GM21529 (cell line): ENCODE results near the gene MYO18B.

Source experiments
- ATAC-seq: cut with Tn5 transposase; IDR thresholded peaks from one replicate; pipeline ENCODE4 v1.9.1; 2021; ENCODE audit not compliant: unreplicated experiment

MYO18B gene

GRCh38 chr22:26031641-26032040, 289.7 kb downstream of the MYO18B start:
- ATAC-seq = no peak

DNA sequence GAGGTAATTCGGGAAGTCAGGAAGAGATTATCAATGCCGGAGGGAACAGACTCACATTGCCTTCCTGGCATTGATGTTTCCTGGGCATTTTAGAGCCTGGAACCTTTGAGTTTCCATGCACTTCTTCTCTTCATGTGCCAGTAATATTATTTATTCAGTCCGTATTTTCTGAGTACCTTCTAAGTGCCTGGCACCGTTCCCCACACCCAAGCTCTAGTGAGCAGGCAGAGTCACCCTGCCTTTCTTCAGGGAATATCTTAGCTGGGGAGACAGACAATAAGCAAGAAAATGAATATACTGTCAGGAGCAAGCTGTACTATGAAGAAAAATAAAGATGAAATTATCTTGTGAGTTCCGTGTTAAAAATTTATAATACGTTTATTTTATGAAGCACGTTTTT, 291.1 kb downstream of the MYO18B start:
- ATAC-seq = no peak

GRCh38 chr22:26033586-26033985, 291.6 kb downstream of the MYO18B start:
- no peak for ATAC-seq

DNA sequence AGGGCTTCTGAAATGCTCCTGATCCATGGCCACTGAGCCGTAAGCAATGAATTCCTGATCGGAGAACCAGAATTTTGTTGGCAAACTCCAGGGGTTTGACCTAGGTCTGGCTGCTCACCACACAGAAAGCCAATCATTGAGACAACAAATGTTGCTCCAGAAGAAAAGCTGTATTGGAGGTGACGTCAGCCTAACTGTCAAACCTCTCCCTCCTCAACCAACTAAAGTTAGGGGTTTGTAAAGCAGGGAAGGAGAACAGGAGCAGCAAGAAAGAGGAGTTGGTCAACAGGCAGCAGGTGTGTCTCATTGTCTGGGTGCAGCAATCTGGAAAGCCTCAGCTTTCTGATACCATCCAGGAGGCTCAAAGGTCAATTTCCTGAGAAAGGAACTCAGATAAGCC, 293.5 kb downstream of the MYO18B start:
- ATAC-seq = no peak

- ATAC-seq = no peak
Measured at GRCh38 chr22:26038365-26038764, 296.4 kb downstream of the MYO18B start.

DNA sequence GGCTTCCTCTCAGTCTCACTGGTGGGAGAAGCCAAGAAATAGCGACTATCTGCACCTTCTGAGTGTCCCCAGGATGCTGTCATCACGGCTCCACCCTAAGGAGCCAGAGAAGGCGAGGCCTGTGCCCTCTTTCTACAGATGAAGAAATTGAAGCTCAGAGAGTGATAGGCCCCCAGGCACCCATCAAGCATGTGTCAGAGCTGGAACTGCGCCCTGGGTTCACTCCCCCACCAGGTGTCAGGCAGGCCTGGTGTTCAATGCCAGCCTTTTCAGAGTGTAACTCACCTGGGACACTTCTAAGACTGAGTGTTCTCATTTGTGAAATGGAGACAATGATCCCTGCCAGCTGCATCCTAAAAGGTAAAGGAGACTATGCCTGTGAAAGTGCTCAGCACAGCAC, 299.9 kb downstream of the MYO18B start:
- no peak for ATAC-seq

- no peak for ATAC-seq
Measured at GRCh38 chr22:26043031-26043430, 301.0 kb downstream of the MYO18B start.

GRCh38 chr22:26045051-26045450, 303.1 kb downstream of the MYO18B start:
- ATAC-seq = no peak

DNA sequence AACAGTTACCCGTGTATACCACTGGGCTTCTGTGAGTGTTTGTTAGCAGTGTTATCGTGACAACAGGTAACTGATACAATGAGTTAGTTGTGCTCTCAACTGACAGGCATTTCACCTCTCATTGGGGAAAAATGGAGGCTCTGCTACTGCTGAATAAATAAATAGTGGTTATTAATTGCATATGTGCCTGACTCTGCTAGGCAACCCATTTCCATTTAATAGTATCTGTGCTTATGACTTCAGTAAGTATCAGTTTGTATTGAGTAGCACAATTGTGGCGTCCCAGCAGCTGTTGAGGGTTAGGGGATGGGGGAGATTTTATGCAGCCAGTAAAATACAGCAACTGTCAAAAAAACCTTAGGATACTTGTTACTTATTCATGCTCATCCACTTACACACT, 303.9 kb downstream of the MYO18B start:
- ATAC-seq = no peak

DNA sequence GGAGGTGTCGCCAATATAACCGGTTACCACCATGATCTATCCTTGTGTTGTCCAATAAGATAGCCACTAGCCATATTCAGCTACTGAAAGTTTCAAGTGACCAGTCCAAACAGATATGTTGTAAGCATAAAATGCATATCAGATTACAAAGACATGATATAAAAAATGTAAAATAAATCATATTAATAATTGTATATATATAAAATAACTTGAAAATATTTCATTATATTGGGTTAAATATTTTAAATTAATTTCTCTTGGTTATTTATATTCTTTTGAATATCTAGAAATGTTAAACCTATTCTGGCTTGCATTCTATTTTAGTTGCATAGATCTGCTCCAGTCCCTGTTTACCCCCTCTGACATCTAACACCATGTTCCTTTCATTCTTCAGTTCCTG, 305.5 kb downstream of the MYO18B start:
- no peak for ATAC-seq

GRCh38 chr22:26047920-26048319, 305.9 kb downstream of the MYO18B start:
- no peak for ATAC-seq

DNA sequence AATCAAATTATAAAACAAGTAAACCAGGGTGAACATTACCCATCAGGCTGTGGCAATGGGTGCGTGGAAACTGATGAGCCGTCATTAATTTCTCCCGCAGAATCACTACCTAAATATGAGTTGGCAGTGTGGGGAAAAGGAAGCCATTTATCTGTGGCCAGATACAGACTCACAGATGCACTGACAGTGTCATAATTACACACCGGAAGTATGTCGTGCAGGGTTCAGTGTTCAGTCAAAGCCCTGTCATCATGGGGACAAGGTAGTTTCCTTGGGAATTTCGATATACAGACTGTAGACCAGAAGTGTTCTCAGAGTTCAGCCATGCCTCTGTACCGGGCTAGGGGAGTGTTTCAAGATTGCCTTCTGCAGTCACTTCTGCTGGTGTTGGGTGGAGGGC, 308.1 kb downstream of the MYO18B start:
- ATAC-seq = no peak

DNA sequence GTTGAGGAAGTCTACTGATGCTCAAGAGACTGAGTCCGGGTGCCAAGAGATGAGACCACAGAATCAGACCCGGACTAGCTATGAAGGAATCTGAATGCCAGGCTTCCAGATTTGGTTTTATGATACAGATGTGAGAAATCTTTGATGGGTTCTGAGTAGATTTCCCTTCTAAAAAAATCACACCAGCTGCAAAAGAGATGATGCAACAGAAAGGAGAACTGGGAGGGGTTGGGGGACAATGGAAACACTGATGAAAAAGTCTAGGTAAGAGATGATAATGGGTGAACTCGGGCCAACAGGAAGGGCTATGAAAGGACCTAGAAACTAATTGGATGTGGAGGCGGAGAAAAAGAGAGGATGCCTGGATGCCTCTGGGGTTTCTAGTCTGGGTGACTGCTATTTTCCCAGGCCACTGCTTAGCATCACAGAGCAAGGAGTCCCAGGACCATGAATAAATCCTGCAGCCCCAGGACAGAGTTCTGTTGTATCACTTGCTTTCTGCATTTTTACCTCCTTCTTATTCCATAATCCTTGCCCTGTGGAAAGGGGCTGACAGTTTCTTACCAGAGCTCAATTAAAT, 311.8 kb downstream of the MYO18B start:
- no peak for ATAC-seq

DNA sequence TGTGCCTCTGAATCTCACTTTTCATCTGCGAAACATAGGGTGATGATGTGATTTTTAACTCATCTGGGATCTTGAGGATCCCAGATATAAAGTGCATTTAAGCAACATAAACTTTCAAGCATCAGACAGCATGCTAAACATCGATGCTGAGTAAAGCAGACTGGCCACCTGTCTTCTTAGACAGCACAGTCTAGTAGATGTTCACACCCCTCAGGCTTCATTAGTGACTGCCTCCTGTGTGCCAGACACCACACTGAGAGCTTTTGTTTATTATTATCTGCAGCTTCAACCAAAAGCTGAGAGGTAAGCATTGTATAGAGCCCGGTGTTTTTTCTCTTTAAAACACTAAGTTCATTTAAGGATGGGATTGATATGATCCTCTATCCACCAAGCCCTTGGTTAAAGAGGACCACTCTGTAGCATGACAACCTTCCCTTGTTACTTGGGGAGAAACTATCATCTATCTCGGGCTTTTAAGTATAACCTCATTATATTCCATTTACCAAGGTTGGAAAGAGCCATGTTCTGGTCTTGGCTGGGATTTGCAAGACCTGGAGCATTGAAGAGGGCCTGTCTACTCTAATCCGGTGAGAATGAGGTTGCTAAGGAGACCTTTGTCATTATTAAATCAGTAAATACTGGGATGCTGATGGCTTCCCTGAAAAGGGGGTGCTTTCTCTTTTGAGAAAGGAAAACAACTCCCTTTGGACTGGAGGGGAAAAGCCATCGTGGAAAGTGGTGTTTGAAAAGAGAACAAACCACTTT, 313.0 kb downstream of the MYO18B start:
- ATAC-seq = no peak

DNA sequence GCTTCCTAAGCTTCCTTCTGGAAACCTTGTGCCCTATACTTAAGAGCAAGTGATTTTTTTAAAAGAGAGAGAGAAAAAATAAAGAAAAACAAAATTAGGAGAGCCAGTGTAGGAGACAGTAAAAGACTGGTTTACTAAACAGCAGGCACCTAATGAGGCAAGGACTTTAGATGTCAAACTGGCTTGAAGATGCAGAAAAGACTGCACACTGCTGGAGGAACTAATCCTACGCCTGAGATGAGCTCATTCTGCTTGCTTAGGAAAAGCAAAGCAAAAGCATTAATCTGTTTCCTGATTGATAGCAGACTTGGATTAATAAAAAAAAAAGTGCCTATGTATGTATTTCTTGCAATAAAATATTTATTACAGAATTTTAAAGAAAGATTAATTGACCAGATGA, 313.7 kb downstream of the MYO18B start:
- ATAC-seq = no peak

DNA sequence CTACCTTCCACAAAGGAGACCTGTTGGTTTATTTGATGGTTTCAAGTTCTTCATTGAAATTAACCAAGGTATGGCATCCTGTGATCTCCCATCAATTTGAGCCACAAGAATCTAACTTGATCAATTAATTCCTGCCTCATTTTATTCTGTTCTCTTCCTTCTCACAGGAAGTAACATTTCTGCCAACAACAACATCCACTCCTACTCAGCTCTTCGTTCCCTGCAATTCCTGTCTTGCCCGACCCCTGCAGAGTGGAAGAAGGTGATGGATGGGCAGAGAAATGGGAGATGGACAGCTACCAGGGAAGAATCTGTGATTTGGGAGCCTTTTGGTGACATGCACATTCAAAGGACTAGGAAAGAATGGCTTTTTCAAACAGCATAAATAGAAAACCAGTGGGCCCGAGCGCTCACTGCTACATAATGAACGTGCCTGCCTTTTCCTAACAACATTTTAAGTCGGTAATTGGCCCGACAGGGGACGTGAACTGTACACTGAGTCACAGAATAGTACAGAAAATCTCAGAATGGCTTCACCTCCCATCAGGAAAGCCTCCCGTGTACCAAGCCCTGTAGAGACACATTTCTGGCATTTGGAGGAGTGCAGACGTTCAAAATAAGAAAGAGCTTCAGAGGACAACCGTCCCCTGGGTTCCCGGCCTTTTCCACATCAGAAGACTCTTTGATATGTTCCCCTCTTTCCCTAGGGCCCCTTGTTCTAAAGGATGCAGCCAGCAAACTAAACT, 314.6 kb downstream of the MYO18B start:
- ATAC-seq = no peak

DNA sequence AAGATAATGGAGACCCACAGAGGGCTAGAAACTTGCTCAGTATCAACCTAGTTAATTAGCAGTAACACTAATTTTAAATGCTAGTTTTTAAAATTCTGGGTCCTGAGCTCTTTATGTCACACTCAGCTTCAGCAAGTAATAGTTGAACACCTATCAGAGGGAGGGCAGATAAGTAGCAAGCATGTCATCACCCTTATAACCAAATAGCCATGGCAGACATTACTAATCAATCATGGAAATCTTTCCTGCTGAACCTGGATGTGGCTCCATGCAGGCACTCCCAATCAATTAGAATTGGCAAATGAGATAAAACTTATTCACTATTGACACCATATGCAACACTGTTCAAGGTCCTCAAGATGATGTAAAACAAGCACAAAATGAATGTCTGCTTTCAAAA, 315.7 kb downstream of the MYO18B start:
- ATAC-seq = no peak

- ATAC-seq = no peak
Measured at GRCh38 chr22:26064048-26064447, 322.1 kb downstream of the MYO18B start.

DNA sequence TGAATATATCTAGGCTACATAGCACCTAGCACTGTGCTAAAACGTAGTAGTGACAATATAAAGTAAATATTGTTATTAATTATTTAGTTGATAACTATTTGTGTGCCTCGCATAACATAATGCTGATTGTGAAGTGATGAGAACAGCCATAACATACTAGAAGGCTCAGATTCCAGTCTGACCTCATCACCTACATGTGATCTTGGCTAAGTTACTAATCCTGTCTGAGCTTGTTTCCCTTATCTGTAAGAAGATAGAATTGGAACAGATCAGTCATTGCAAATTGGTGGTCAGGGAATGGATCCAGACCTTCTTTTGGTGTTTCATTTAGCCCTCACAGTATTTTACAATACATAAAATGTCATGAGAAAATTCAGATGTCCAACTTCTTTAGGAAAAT, 323.9 kb downstream of the MYO18B start:
- ATAC-seq = no peak

DNA sequence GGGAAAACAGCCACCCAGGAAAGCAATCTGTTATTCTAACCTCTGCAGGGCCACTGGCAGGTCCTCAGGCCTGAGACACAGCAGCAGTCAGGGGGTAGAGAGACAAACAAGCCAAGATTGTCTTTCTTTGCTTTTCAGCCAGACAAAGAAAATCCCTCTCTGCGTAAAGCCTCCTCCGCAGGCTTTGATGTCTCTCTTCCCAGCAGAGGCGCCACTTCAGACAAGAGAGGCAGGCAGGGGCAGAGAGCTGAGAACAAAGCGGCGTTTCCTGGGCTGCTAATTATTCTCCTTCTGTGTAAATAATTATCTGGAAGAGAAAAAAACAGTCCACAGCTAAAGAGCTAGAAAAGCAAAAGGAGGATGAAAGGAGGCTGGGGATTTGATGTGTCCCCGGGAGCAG, 324.5 kb downstream of the MYO18B start:
- ATAC-seq = no peak

- no peak for ATAC-seq
Measured at GRCh38 chr22:26068571-26068970, 326.6 kb downstream of the MYO18B start.

GRCh38 chr22:26072621-26073020, 330.6 kb downstream of the MYO18B start:
- no peak for ATAC-seq
